Kidney (tissue), 14 donors: Measurements from ENCODE around the gene EIF2B5. TPM values are rescaled to one million over a fixed set of nuclear protein-coding genes. Genes with fewer than 3 reads are reported as not detected.
A peak's percentile ranks its signal among the peaks of the same experiment; 100 is the strongest.

Source experiments
- DNase-seq, 5 donors: peaks; one replicate each; pipeline ENCODE4 v3.0.0-alpha.2; 2013 to 2020
- FAIRE-seq: peaks from 2 replicates; lab custom pipeline; 2012; peaks lifted over from hg19 to GRCh38; lab: Jason Lieb, UNC
- H3K27ac ChIP-seq, 2 donors: one replicate each; pipeline ENCODE4 v1.7.0; 2013; ENCODE audit warnings: low read depth in 2 of 2, low read length in 2 of 2, inconsistent platforms in 1 of 2
- H3K27me3 ChIP-seq: one replicate; pipeline ENCODE4 v1.7.1; 2013; ENCODE audit warnings: low read length, inconsistent platforms; ENCODE audit not compliant: control insufficient read depth, insufficient read depth
- H3K36me3 ChIP-seq, 3 donors: one replicate each; pipeline versions ENCODE4 v1.7.0 to v1.7.1; 2013; ENCODE audit warnings: low read length in 3 of 3, control low read depth in 1 of 3, inconsistent platforms in 1 of 3; ENCODE audit not compliant: insufficient read depth in 3 of 3, control insufficient read depth in 2 of 3
- H3K4me1 ChIP-seq, 3 donors: one replicate each; pipeline versions ENCODE4 v1.7.0 to v1.7.1; 2013; ENCODE audit warnings: low read length in 3 of 3, inconsistent platforms in 1 of 3, low read depth in 1 of 3; ENCODE audit not compliant: control insufficient read depth in 2 of 3, insufficient read depth in 2 of 3
- H3K4me3 ChIP-seq, 3 donors: one replicate each; pipeline versions ENCODE4 v1.7.0 to v1.8.1; 2013; ENCODE audit warnings: low read length in 3 of 3, control low read depth in 1 of 3, inconsistent platforms in 1 of 3
- H3K9ac ChIP-seq, 3 donors: one replicate each; pipeline versions ENCODE4 v1.7.0 to v1.7.1; 2013; ENCODE audit warnings: low read length in 3 of 3, control low read depth in 1 of 3, inconsistent platforms in 1 of 3
- H3K9me3 ChIP-seq, 3 donors: one replicate each; pipeline versions ENCODE4 v1.7.0 to v1.7.1; 2013; ENCODE audit warnings: low read length in 3 of 3, control low read depth in 1 of 3, inconsistent platforms in 1 of 3; ENCODE audit not compliant: control insufficient read depth in 2 of 3, insufficient read depth in 1 of 3
- CTCF ChIP-seq: IDR thresholded peaks from 3 replicates; pipeline ENCODE4 v1.5.1; 2012; ENCODE audit warnings: mild to moderate bottlenecking, moderate library complexity, borderline replicate concordance; ENCODE audit not compliant: insufficient read depth; ENCODE audit errors: extremely low read depth
- intact Hi-C: fragments of 100-400 bp; cut with DNase I; formaldehyde crosslinking; loops from one replicate; pipeline ENCODE4 v1.11.1; 2022
- polyA plus RNA-seq: library from polyadenylated mRNA; stranded (reverse); fragments of 350-450 nt; fragmentation: Illumina TruSeq; extraction: RNeasy Lipid Tissue Mini Kit (QIAGEN cat#74804); gene quantifications from one replicate; pipeline ENCODE4 v1.2.3, GENCODE V29; 2014; ENCODE audit warnings: low read depth, low replicate concordance; ENCODE audit not compliant: insufficient read depth
- total RNA-seq: library from RNA; stranded (reverse); fragmentation: NEBNext Ultra II Directional; extraction: Animal tissue kit (Norgen Biotek cat#: 25700); gene quantifications from one replicate; pipeline ENCODE4 v1.2.1, GENCODE V29; 2021
- donor health status: control.
- donor health status: control.
- donor health status: control.
- donor health status: control.
- donor health status: control.
- donor health status: DM: yes; HTN: yes; CAD: no.
- donor health status: Normal renal cell carcinoma (clear cell type).

The EIF2B5 gene
- total and polyA plus RNA-seq, 2 donors from 2014 or later: 36.9 to 37.0 TPM

DNA sequence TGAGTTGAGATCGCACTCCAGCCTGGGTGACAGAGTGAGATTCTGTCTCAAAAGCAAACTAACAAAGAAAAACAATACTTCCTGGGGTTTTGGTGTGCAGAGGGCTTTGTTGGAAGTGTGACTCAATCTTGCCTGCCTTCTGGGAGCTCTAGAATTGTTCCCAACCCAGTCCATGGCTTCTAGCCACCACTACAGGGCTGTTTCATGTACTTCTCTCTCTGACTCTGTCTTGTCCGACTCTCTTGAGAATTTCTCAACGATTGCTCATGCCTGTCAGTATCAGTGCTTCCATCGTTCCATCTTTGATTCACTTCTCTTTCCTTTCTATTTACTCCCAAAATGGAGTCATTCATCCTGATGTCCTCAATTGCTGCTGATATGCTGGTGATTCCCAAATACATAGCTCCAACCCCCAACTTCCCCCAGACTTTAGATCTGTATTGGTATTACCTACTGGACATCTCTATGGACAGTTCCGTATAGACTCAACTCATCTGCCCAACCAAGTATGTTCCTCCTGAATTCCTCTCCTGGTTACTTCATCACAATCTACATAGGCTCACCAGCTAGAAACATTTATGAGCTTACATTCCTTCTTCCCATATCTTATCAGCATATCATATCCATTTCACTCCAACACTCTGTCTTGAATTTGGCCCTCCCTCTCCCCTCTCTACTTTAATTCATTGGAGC lies 37.7 kb downstream of the EIF2B5 start:
- intact Hi-C loops: no loop called here
- Histone ChIP-seq H3K9ac (no peak overlapping the region), H3K27me3 (no peaks in the 10 kb centered on the region), H3K36me3 (peaks cover 0 to 32% (median 14%) of the 10 kb centered on the region in 3 donors), H3K4me1 (peaks cover 0 to 23% (median 10%) of the 10 kb centered on the region in 3 donors), H3K27ac (no peak overlapping the region), H3K4me3 (no peak overlapping the region), H3K9me3 (no peaks in the 10 kb centered on the region)
- FAIRE-seq: no peak
- no peak for TF ChIP-seq CTCF
- no peak for DNase-seq

- H3K9me3 ChIP-seq: no peaks in the 10 kb centered on the region
- FAIRE-seq: no peak
- intact Hi-C loops: no loop called here
- no peak overlapping the region for H3K9ac ChIP-seq
- H3K36me3 ChIP-seq: peaks cover 0 to 31% (median 14%) of the 10 kb centered on the region in 3 donors
- TF ChIP-seq CTCF: no peak
- no peaks in the 10 kb centered on the region for H3K27me3 ChIP-seq
- no peak overlapping the region for H3K4me3 ChIP-seq
- no peak overlapping the region for H3K27ac ChIP-seq
- no peak for DNase-seq
- peaks cover 0 to 28% (median 10%) of the 10 kb centered on the region in 3 donors for H3K4me1 ChIP-seq
Observed at GRCh38 chr3:184173374-184173722, 38.2 kb downstream of the EIF2B5 start.

GRCh38 chr3:184174284-184174645 lies 39.1 kb downstream of the EIF2B5 start:
- no peak overlapping the region for H3K9ac ChIP-seq
- H3K27me3 ChIP-seq: no peaks in the 10 kb centered on the region
- no peaks in the 10 kb centered on the region for H3K9me3 ChIP-seq
- TF ChIP-seq CTCF: no peak
- no peak overlapping the region for H3K4me3 ChIP-seq
- no peak overlapping the region for H3K27ac ChIP-seq
- H3K4me1 ChIP-seq: peaks cover 0 to 28% (median 10%) of the 10 kb centered on the region in 3 donors
- H3K36me3 ChIP-seq: peaks cover 0 to 31% (median 19%) of the 10 kb centered on the region in 3 donors
- FAIRE-seq (peak; percentile 3), DNase-seq (no peak)
- intact Hi-C loops: no loop called here
